Measurements from ENCODE around the gene SH2D4B.

DNA sequence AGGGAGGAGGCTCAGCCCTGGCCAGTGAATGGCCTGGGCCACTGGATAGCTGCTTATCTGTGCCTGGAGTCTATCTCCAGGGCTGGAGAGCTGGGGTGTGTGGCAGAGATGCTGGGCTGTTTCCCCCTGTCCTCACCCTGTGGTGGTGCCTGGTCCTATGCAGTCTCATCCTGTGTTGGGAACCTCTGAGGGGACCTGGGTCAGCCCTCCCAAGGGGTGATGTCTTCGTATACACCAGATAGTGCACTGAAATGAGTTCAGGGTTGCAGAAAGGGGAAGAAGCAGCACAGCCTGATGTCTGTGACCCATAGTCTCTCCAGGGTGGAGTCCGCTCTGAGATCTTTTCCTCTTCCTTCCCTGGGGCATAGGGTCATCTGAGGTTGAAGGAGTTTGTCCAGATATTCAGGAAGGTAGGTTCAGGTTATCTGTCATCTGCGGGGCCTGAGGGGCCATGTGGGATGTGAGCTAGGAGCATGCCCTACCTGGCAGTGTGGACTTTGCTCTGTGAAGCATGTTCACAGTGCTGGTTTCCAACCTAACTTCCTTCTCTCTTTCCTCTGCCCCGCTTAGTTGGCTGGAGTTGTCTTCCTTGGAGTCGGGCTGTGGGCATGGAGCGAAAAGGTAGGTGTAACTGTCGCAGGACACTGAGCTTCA, 33.4 kb upstream of the SH2D4B start:
- TF ChIP-seq, protein P1, sequence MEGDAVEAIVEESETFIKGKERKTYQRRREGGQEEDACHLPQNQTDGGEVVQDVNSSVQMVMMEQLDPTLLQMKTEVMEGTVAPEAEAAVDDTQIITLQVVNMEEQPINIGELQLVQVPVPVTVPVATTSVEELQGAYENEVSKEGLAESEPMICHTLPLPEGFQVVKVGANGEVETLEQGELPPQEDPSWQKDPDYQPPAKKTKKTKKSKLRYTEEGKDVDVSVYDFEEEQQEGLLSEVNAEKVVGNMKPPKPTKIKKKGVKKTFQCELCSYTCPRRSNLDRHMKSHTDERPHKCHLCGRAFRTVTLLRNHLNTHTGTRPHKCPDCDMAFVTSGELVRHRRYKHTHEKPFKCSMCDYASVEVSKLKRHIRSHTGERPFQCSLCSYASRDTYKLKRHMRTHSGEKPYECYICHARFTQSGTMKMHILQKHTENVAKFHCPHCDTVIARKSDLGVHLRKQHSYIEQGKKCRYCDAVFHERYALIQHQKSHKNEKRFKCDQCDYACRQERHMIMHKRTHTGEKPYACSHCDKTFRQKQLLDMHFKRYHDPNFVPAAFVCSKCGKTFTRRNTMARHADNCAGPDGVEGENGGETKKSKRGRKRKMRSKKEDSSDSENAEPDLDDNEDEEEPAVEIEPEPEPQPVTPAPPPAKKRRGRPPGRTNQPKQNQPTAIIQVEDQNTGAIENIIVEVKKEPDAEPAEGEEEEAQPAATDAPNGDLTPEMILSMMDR (IDR thresholded peaks at IDR 0.05): no peak
- no peak for TF ChIP-seq POLR2A (IDR thresholded peaks at IDR 0.05)

Measured in sigmoid colon (tissue), 3 donors.